Transverse colon (tissue), 4 donors: ENCODE results near the gene EYA4.

Experiments
- EP300 ChIP-seq: sonication (generic); formaldehyde crosslinking; IDR thresholded peaks from one replicate; pipeline ENCODE4 v1.6.1; 2017; ENCODE audit warnings: antibody characterized with exemption, low read depth
- POLR2AphosphoS5 ChIP-seq, 3 donors: sonication (generic); formaldehyde crosslinking; IDR thresholded peaks; one replicate each; pipeline ENCODE4 v1.6.1; 2016; ENCODE audit warnings: antibody characterized with exemption in 3 of 3
- TF ChIP-seq, protein P1 (sequence below), 5 experiments: fragments of 200-600 bp in 3 of 5; fragments of 450-650 bp in 2 of 5; sonication (generic) in 3 of 5; IDR thresholded peaks; 1 replicate in 2 of 5; 2 replicates in 3 of 5; pipeline ENCODE4 v1.5.1; 2016 to 2017; ENCODE audit warnings: antibody characterized with exemption in 5 of 5, inconsistent platforms in 3 of 5, mild to moderate bottlenecking in 2 of 5, moderate library complexity in 1 of 5

DNA sequence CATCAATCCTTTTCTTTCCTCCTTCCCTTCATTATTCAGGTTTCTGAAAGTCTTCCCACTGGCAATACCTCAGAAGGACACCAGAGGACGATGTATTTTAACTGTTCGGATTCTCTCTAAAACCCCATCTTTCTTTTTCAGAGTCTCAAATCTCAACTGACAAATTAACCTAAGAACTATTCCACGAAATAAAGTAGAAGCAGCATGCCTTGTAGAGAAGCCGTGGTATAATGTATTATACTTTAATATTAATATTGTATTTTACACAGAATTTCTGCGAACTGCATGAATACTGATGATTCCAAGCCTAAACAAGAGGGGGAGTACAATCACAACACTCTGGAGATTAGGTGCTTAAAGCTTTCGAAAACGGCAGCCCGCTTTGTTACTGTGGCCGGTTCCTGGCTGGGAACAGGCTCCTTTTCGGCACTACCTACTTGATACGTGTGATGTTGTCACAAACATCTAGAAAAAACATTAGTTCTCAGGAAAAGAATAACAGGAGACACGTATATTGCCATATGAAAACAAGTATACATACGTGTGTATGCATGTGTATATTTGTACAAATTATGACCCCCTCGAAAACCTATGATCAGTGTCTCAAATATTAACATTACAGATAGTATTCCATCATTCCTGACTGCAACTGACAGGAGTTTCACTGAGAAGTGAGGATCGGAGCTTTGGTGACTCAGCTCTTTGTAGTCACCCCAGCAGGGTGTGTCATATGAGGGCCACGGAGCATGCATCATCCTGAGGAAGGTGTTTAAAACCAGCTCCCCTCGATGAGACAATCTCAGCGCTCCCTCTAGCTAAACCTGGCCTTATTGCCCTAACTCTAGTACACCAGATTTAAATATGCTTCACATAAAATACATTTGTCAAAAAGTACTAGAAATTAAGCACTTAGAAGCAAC lies 328.1 kb downstream of the EYA4 start:
- no peak for TF ChIP-seq EP300
- TF ChIP-seq, protein P1, sequence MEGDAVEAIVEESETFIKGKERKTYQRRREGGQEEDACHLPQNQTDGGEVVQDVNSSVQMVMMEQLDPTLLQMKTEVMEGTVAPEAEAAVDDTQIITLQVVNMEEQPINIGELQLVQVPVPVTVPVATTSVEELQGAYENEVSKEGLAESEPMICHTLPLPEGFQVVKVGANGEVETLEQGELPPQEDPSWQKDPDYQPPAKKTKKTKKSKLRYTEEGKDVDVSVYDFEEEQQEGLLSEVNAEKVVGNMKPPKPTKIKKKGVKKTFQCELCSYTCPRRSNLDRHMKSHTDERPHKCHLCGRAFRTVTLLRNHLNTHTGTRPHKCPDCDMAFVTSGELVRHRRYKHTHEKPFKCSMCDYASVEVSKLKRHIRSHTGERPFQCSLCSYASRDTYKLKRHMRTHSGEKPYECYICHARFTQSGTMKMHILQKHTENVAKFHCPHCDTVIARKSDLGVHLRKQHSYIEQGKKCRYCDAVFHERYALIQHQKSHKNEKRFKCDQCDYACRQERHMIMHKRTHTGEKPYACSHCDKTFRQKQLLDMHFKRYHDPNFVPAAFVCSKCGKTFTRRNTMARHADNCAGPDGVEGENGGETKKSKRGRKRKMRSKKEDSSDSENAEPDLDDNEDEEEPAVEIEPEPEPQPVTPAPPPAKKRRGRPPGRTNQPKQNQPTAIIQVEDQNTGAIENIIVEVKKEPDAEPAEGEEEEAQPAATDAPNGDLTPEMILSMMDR (IDR thresholded peaks at IDR 0.05): peak; percentile 69 to 92 (median 81)
- no peak for TF ChIP-seq POLR2AphosphoS5 (IDR thresholded peaks at IDR 0.05)
